MG63 (cell line): Measurements from ENCODE around the gene PTPRK. TPM values are rescaled to one million over a fixed set of nuclear protein-coding genes. Genes with fewer than 3 reads are reported as not detected.
A peak's percentile ranks its signal among the peaks of the same experiment; 100 is the strongest.

Experiments
- DNase-seq: peaks from one replicate; pipeline ENCODE4 v3.0.0-alpha.2; 2020
- H3K27me3 ChIP-seq: fragments of 250-450 bp; sonication (Bioruptor Pico); 2 replicates; pipeline ENCODE4 v1.5.1; 2020; ENCODE audit warnings: mild to moderate bottlenecking, moderate library complexity
- H3K36me3 ChIP-seq: fragments of 250-450 bp; sonication (Bioruptor Pico); 2 replicates; pipeline ENCODE4 v1.5.1; 2020; ENCODE audit warnings: mild to moderate bottlenecking, moderate library complexity
- H3K4me3 ChIP-seq: fragments of 250-450 bp; sonication (Bioruptor Pico); 2 replicates; pipeline ENCODE4 v1.5.1; 2020; ENCODE audit warnings: mild to moderate bottlenecking, moderate library complexity
- H3K9me3 ChIP-seq: fragments of 250-450 bp; sonication (Bioruptor Pico); 2 replicates; pipeline ENCODE4 v1.5.1; 2020; ENCODE audit warnings: mild to moderate bottlenecking, moderate library complexity
- total RNA-seq: library from RNA; depleted of rRNA; stranded (reverse); fragments of >200 nt; shearing (Covaris generic); gene quantifications from 2 replicates; pipeline ENCODE4 v1.2.3, GENCODE V29; 2014; ENCODE audit warnings: low replicate concordance

The PTPRK gene
- total RNA-seq, 1 experiment from 2014 or later = 9.7 TPM

- Histone ChIP-seq H3K4me3 (no peak overlapping the region), H3K9me3 (no peaks in the 10 kb centered on the region), H3K27me3 (no peaks in the 10 kb centered on the region), H3K36me3 (no peaks in the 10 kb centered on the region)
- DNase-seq = no peak
Observed at GRCh38 chr6:128323011-128323410, 197.4 kb downstream of the PTPRK start.

- no peaks in the 10 kb centered on the region for H3K9me3 ChIP-seq
Observed at GRCh38 chr6:128319946-128320345, 200.5 kb downstream of the PTPRK start.

GRCh38 chr6:128319157-128319556 is 201.2 kb downstream of the PTPRK start:
- H3K4me3 ChIP-seq = no peak overlapping the region
- H3K9me3 ChIP-seq = no peaks in the 10 kb centered on the region
- H3K36me3 ChIP-seq = no peaks in the 10 kb centered on the region
- H3K27me3 ChIP-seq = no peaks in the 10 kb centered on the region
- no peak for DNase-seq

More at GRCh38 chr6:128319946-128320345, 200.5 kb downstream of the PTPRK start:
- no peaks in the 10 kb centered on the region for H3K27me3 ChIP-seq
- no peak overlapping the region for H3K4me3 ChIP-seq
- no peaks in the 10 kb centered on the region for H3K36me3 ChIP-seq
- DNase-seq = no peak

- Histone ChIP-seq H3K9me3 (no peaks in the 10 kb centered on the region), H3K27me3 (no peaks in the 10 kb centered on the region), H3K36me3 (no peaks in the 10 kb centered on the region), H3K4me3 (no peak overlapping the region)
- DNase-seq = no peak
Observed at GRCh38 chr6:128316258-128316929, 204.0 kb downstream of the PTPRK start.

- Histone ChIP-seq H3K4me3 (no peak overlapping the region), H3K36me3 (no peaks in the 10 kb centered on the region), H3K27me3 (no peaks in the 10 kb centered on the region), H3K9me3 (no peaks in the 10 kb centered on the region)
- no peak for DNase-seq
Observed at GRCh38 chr6:128314190-128314589, 206.2 kb downstream of the PTPRK start.

- Histone ChIP-seq H3K9me3 (no peaks in the 10 kb centered on the region), H3K27me3 (no peaks in the 10 kb centered on the region), H3K4me3 (no peak overlapping the region), H3K36me3 (no peaks in the 10 kb centered on the region)
- DNase-seq = no peak
Observed at GRCh38 chr6:128311944-128312570, 208.3 kb downstream of the PTPRK start.

GRCh38 chr6:128310451-128310850 is 209.9 kb downstream of the PTPRK start:
- Histone ChIP-seq H3K4me3 (no peak overlapping the region), H3K36me3 (no peaks in the 10 kb centered on the region), H3K9me3 (no peaks in the 10 kb centered on the region), H3K27me3 (no peaks in the 10 kb centered on the region)
- DNase-seq = no peak

GRCh38 chr6:128307671-128308070 is 212.7 kb downstream of the PTPRK start:
- no peaks in the 10 kb centered on the region; the same call in 1 of the 2 replicates for H3K9me3 ChIP-seq
- no peaks in the 10 kb centered on the region for H3K36me3 ChIP-seq
- no peak overlapping the region for H3K4me3 ChIP-seq
- H3K27me3 ChIP-seq = no peaks in the 10 kb centered on the region
- DNase-seq = peak; percentile 23

- Histone ChIP-seq H3K27me3 (no peaks in the 10 kb centered on the region), H3K9me3 (no peaks in the 10 kb centered on the region; the same call in 1 of the 2 replicates), H3K4me3 (no peak overlapping the region), H3K36me3 (no peaks in the 10 kb centered on the region)
- DNase-seq = no peak
Observed at GRCh38 chr6:128305976-128306375, 214.4 kb downstream of the PTPRK start.

GRCh38 chr6:128305228-128305627 is 215.2 kb downstream of the PTPRK start:
- no peak for DNase-seq
- Histone ChIP-seq H3K27me3 (no peaks in the 10 kb centered on the region), H3K36me3 (no peaks in the 10 kb centered on the region), H3K4me3 (no peak overlapping the region), H3K9me3 (no peaks in the 10 kb centered on the region; the same call in 1 of the 2 replicates)

GRCh38 chr6:128303870-128304269 is 216.5 kb downstream of the PTPRK start:
- Histone ChIP-seq H3K27me3 (no peaks in the 10 kb centered on the region), H3K36me3 (no peaks in the 10 kb centered on the region), H3K4me3 (no peak overlapping the region), H3K9me3 (no peaks in the 10 kb centered on the region; the same call in 1 of the 2 replicates)
- no peak for DNase-seq

- Histone ChIP-seq H3K27me3 (no peaks in the 10 kb centered on the region), H3K4me3 (no peak overlapping the region), H3K9me3 (no peaks in the 10 kb centered on the region; the same call in 1 of the 2 replicates)
Observed at GRCh38 chr6:128302942-128303341, 217.5 kb downstream of the PTPRK start.

GRCh38 chr6:128295670-128296069 is 224.7 kb downstream of the PTPRK start:
- no peak for DNase-seq
- H3K27me3 ChIP-seq = no peaks in the 10 kb centered on the region; the same call in 1 of the 2 replicates
- H3K9me3 ChIP-seq = no peaks in the 10 kb centered on the region
- no peaks in the 10 kb centered on the region; the same call in 1 of the 2 replicates for H3K36me3 ChIP-seq
- no peak overlapping the region for H3K4me3 ChIP-seq

More at GRCh38 chr6:128302942-128303341, 217.5 kb downstream of the PTPRK start:
- no peak for DNase-seq
- H3K36me3 ChIP-seq = no peaks in the 10 kb centered on the region

GRCh38 chr6:128290221-128290620 is 230.2 kb downstream of the PTPRK start:
- no peak for DNase-seq

GRCh38 chr6:128284128-128284527 is 236.3 kb downstream of the PTPRK start:
- Histone ChIP-seq H3K27me3 (no peaks in the 10 kb centered on the region), H3K4me3 (no peak overlapping the region), H3K36me3 (no peaks in the 10 kb centered on the region), H3K9me3 (no peaks in the 10 kb centered on the region)
- DNase-seq = peak; percentile 11

More at GRCh38 chr6:128290221-128290620, 230.2 kb downstream of the PTPRK start:
- Histone ChIP-seq H3K4me3 (no peak overlapping the region), H3K27me3 (no peaks in the 10 kb centered on the region; the same call in 1 of the 2 replicates), H3K9me3 (no peaks in the 10 kb centered on the region), H3K36me3 (no peaks in the 10 kb centered on the region; the same call in 1 of the 2 replicates)

- Histone ChIP-seq H3K27me3 (no peaks in the 10 kb centered on the region), H3K36me3 (no peaks in the 10 kb centered on the region), H3K9me3 (no peaks in the 10 kb centered on the region), H3K4me3 (no peak overlapping the region)
- DNase-seq = no peak
Observed at GRCh38 chr6:128282961-128283360, 237.4 kb downstream of the PTPRK start.

GRCh38 chr6:128280960-128281359 is 239.4 kb downstream of the PTPRK start:
- H3K4me3 ChIP-seq = no peak overlapping the region
- no peaks in the 10 kb centered on the region for H3K27me3 ChIP-seq
- no peaks in the 10 kb centered on the region for H3K9me3 ChIP-seq
- no peak for DNase-seq
- no peaks in the 10 kb centered on the region for H3K36me3 ChIP-seq

- no peak for DNase-seq
- no peak overlapping the region for H3K4me3 ChIP-seq
- no peaks in the 10 kb centered on the region for H3K27me3 ChIP-seq
- H3K9me3 ChIP-seq = no peaks in the 10 kb centered on the region
- H3K36me3 ChIP-seq = no peaks in the 10 kb centered on the region
Observed at GRCh38 chr6:128280066-128280465, 240.3 kb downstream of the PTPRK start.
